ENCODE measurements around the gene FBXW2.

The FBXW2 gene

DNA sequence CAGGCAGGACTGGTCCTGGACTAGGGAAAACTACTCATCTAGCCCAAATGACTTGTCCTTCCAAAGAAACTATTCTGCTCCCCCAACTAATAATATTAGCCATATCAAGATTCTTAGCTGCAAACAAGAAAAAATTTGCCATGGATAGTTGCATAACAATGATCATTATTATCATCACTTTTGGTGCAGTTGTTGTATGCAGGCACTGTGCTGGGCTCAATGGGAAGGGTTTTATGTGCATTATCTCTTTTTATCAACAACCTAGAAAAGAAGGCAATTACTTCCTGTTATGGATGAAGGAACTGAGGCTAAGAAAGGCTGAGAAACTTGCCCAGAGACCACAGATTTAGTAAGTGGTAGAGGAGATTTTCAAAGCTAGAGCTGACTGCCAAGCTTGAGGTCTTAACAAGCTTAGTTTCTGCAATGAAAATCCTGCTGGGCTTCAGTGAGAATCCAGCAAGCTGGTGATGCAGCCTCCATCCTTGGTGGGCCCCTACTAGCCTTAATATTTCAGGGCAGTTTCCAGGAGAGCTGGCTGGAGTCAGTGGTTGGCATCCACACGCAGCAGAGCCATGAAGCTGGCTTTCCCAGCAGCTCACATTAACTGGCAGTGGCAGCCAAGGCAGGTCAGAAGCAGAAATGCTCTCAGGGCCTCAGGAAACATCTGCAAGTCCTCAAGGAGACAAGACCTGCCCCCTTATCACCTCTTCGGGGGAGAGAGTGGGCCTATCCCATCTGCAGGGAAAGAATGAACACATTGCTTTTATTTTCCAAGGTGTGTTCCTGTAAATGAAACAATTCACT lies 58.4 kb downstream of the FBXW2 start:
- no peak overlapping the region for H3K4me3 ChIP-seq (ENCODE audit: low read length in 2 of 2)
- no peak overlapping the region for H2BK120ac ChIP-seq (ENCODE audit: low read depth, low read length)
- H2AK5ac ChIP-seq (ENCODE audit: low read depth, low read length) = no peak overlapping the region
- H2BK5ac ChIP-seq (ENCODE audit: low read length) = no peak overlapping the region
- H3K4me2 ChIP-seq (ENCODE audit: insufficient read depth, low read length, poor library complexity, severe bottlenecking) = no peak overlapping the region
- H4K8ac ChIP-seq (ENCODE audit: low read depth, low read length) = no peak overlapping the region
- H3K27ac ChIP-seq (replicated peaks; ENCODE audit: low read length) = no peak overlapping the region
- no peak overlapping the region for H3K4ac ChIP-seq (ENCODE audit: low read length)
- no peaks in the 10 kb centered on the region for H3K9me3 ChIP-seq (replicated peaks in 1 of 2; ENCODE audit: control insufficient read depth in 2 of 2, insufficient read depth in 1 of 2, low read depth in 1 of 2, low read length in 2 of 2)
- no CpG with 5 or more reads among the region's 2 CpGs for WGBS, 2 donors (ENCODE audit: extremely low coverage in 2 of 2, insufficient read length in 2 of 2, insufficient replicate concordance in 1 of 2)
- H4K91ac ChIP-seq (ENCODE audit: low read depth, low read length, poor library complexity) = no peak overlapping the region
- H3K36me3 ChIP-seq (replicated peaks in 1 of 2; ENCODE audit: control insufficient read depth in 2 of 2, insufficient read depth in 2 of 2, low read length in 2 of 2) = no peaks in the 10 kb centered on the region
- no peak for DNase-seq (ENCODE audit: low spot score)
- H3K4me1 ChIP-seq (ENCODE audit: control insufficient read depth in 2 of 2, insufficient read depth in 1 of 2, low read depth in 1 of 2, low read length in 2 of 2) = peaks cover 10 to 14% of the 10 kb centered on the region in 2 donors
- H3K23ac ChIP-seq (ENCODE audit: low read depth, low read length, poor library complexity) = no peak overlapping the region
- no peak overlapping the region for H3K9ac ChIP-seq (ENCODE audit: low read depth, low read length, poor library complexity)
- H2BK15ac ChIP-seq (ENCODE audit: low read length) = no peak overlapping the region
- H3K18ac ChIP-seq (ENCODE audit: low read length) = no peak overlapping the region
- no peak overlapping the region for H2BK12ac ChIP-seq (ENCODE audit: low read length)
- no peak overlapping the region for H2AFZ ChIP-seq (ENCODE audit: low read length)
- no peak overlapping the region for H3K14ac ChIP-seq (ENCODE audit: low read length)
- H3K79me1 ChIP-seq (ENCODE audit: low read depth, low read length) = no peaks in the 10 kb centered on the region
- no peaks in the 10 kb centered on the region for H3K27me3 ChIP-seq (ENCODE audit: control insufficient read depth in 3 of 3, insufficient read depth in 3 of 3, low read depth in 1 of 3, low read length in 3 of 3)

DNA sequence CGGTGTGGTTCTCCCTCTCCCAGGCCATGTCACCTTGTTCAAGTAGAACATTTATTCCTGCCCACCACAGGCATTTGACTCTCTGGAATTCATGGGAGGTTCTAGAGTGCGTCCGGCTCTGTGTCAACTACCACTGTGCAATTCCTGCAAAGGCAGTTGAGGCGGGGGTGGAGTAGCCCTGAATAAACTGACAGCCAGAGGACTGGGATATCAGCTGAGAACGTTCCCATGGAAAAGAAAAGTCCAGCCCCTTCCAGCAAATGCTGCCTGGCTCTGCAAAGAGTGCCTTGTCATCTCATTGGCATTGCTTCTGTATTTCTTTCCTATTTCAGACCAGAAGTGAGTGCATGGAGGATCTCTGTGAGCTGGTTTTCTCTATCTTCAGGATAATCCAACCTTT lies 60.0 kb downstream of the FBXW2 start:
- Histone ChIP-seq H3K79me1 (ENCODE audit: low read depth, low read length) (no peaks in the 10 kb centered on the region), H3K4me2 (ENCODE audit: insufficient read depth, low read length, poor library complexity, severe bottlenecking) (no peak overlapping the region), H3K36me3 (replicated peaks in 1 of 2; ENCODE audit: control insufficient read depth in 2 of 2, insufficient read depth in 2 of 2, low read length in 2 of 2) (no peaks in the 10 kb centered on the region), H3K4ac (ENCODE audit: low read length) (no peak overlapping the region), H3K27ac (replicated peaks; ENCODE audit: low read length) (no peak overlapping the region), H3K27me3 (ENCODE audit: control insufficient read depth in 3 of 3, insufficient read depth in 3 of 3, low read depth in 1 of 3, low read length in 3 of 3) (no peaks in the 10 kb centered on the region), H2BK120ac (ENCODE audit: low read depth, low read length) (no peak overlapping the region), H4K8ac (ENCODE audit: low read depth, low read length) (no peak overlapping the region), H2AK5ac (ENCODE audit: low read depth, low read length) (no peak overlapping the region), H3K9ac (ENCODE audit: low read depth, low read length, poor library complexity) (no peak overlapping the region), H3K23ac (ENCODE audit: low read depth, low read length, poor library complexity) (no peak overlapping the region), H2AFZ (ENCODE audit: low read length) (no peak overlapping the region), H2BK5ac (ENCODE audit: low read length) (no peak overlapping the region), H3K18ac (ENCODE audit: low read length) (no peak overlapping the region), H2BK12ac (ENCODE audit: low read length) (no peak overlapping the region), H3K4me1 (ENCODE audit: control insufficient read depth in 2 of 2, insufficient read depth in 1 of 2, low read depth in 1 of 2, low read length in 2 of 2) (peaks cover 10 to 17% of the 10 kb centered on the region in 2 donors), H3K9me3 (replicated peaks in 1 of 2; ENCODE audit: control insufficient read depth in 2 of 2, insufficient read depth in 1 of 2, low read depth in 1 of 2, low read length in 2 of 2) (no peaks in the 10 kb centered on the region), H2BK15ac (ENCODE audit: low read length) (no peak overlapping the region), H4K91ac (ENCODE audit: low read depth, low read length, poor library complexity) (no peak overlapping the region), H3K4me3 (ENCODE audit: low read length in 2 of 2) (no peak overlapping the region), H3K14ac (ENCODE audit: low read length) (no peak overlapping the region)
- no peak for DNase-seq (ENCODE audit: low spot score)
- no CpG with 5 or more reads among the region's 5 CpGs for WGBS, 2 donors (ENCODE audit: extremely low coverage in 2 of 2, insufficient read length in 2 of 2, insufficient replicate concordance in 1 of 2)

DNA sequence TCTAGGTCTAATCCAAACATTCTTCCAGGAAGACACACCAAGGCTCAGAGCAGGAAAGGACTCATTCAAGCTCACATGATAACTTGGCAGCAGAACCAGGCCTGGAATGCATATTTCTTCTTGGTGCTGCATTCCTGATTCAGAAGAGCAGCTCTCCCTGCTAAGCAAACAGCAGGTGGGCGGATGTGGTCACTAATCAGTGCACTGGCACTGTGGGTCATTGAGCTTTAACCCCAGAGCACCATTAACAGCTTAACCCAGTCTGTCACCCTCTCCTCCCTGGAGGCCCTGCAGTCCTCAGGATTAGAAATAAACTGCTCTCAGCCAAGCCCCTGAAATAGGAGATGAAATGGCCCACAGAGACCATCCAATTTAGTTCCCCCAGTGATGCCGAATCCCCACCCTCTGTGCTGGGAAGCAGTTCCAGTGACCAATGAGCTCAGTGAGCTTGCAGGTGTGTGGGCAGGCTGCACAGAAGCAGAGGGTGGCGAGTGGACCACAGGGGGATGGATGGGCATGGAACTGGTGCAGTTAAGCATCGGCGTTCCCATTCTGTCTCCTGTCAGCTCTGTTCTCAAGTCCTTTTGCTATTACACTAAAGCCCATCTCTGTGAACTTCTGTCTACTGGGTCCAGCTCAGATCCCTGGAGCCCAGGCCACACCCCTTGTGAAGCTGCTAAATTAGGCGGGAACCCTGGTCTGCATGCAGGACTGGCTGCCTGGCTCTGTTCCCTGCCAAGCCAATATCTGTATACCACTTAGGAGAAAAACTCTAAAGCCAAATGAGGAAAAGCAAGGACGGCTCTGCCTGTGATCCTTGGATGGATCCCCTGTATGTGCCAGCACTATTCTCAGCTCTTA lies 62.3 kb downstream of the FBXW2 start:
- no peak overlapping the region for H3K9ac ChIP-seq (ENCODE audit: low read depth, low read length, poor library complexity)
- no peak overlapping the region for H3K23ac ChIP-seq (ENCODE audit: low read depth, low read length, poor library complexity)
- H3K27me3 ChIP-seq (ENCODE audit: control insufficient read depth in 3 of 3, insufficient read depth in 3 of 3, low read depth in 1 of 3, low read length in 3 of 3) = no peaks in the 10 kb centered on the region
- no peak overlapping the region for H2BK5ac ChIP-seq (ENCODE audit: low read length)
- no peak overlapping the region for H3K4me2 ChIP-seq (ENCODE audit: insufficient read depth, low read length, poor library complexity, severe bottlenecking)
- no peaks in the 10 kb centered on the region for H3K36me3 ChIP-seq (replicated peaks in 1 of 2; ENCODE audit: control insufficient read depth in 2 of 2, insufficient read depth in 2 of 2, low read length in 2 of 2)
- H3K4me3 ChIP-seq (ENCODE audit: low read length in 2 of 2) = no peak overlapping the region
- no peak overlapping the region for H3K14ac ChIP-seq (ENCODE audit: low read length)
- H3K27ac ChIP-seq (replicated peaks; ENCODE audit: low read length) = peak overlapping the region; percentile 60
- H3K4me1 ChIP-seq (ENCODE audit: control insufficient read depth in 2 of 2, insufficient read depth in 1 of 2, low read depth in 1 of 2, low read length in 2 of 2) = peaks cover 10 to 17% of the 10 kb centered on the region in 2 donors
- no peak overlapping the region for H4K91ac ChIP-seq (ENCODE audit: low read depth, low read length, poor library complexity)
- no peaks in the 10 kb centered on the region for H3K79me1 ChIP-seq (ENCODE audit: low read depth, low read length)
- H3K9me3 ChIP-seq (replicated peaks in 1 of 2; ENCODE audit: control insufficient read depth in 2 of 2, insufficient read depth in 1 of 2, low read depth in 1 of 2, low read length in 2 of 2) = no peaks in the 10 kb centered on the region
- peak; percentile 44 for DNase-seq (ENCODE audit: low spot score)
- no CpG with 5 or more reads among the region's 7 CpGs for WGBS, 2 donors (ENCODE audit: extremely low coverage in 2 of 2, insufficient read length in 2 of 2, insufficient replicate concordance in 1 of 2)
- peak overlapping the region; percentile 16 for H3K18ac ChIP-seq (ENCODE audit: low read length)
- no peak overlapping the region for H2BK12ac ChIP-seq (ENCODE audit: low read length)
- no peak overlapping the region for H2AFZ ChIP-seq (ENCODE audit: low read length)
- H2AK5ac ChIP-seq (ENCODE audit: low read depth, low read length) = no peak overlapping the region
- no peak overlapping the region for H4K8ac ChIP-seq (ENCODE audit: low read depth, low read length)
- H2BK15ac ChIP-seq (ENCODE audit: low read length) = no peak overlapping the region
- H3K4ac ChIP-seq (ENCODE audit: low read length) = no peak overlapping the region
- H2BK120ac ChIP-seq (ENCODE audit: low read depth, low read length) = no peak overlapping the region

DNA sequence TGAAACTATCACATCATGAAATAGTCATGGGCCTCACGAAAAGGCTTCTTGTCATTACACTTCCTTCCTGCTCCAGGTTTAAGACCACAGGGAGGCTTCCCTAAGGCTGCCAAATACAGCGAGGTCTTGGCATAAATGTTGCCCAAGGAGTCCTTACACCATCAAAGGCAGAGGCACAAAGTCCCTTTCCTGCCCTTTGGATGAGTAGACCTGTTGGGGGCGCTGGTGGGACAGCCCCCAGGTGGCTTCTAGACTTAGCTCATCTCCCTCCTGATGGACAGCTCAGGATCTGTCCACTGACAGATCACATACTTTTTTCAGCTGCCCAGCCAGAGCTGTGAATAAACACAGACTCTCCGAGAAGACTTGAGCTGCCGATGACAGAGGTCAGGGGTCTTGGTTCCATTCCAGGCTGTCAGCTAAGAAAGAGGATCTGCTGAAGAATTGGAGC lies 63.4 kb downstream of the FBXW2 start:
- Histone ChIP-seq H3K4me3 (ENCODE audit: low read length in 2 of 2) (no peak overlapping the region), H3K27me3 (ENCODE audit: control insufficient read depth in 3 of 3, insufficient read depth in 3 of 3, low read depth in 1 of 3, low read length in 3 of 3) (no peaks in the 10 kb centered on the region), H3K79me1 (ENCODE audit: low read depth, low read length) (no peaks in the 10 kb centered on the region), H4K91ac (ENCODE audit: low read depth, low read length, poor library complexity) (no peak overlapping the region), H3K9ac (ENCODE audit: low read depth, low read length, poor library complexity) (no peak overlapping the region), H3K9me3 (replicated peaks in 1 of 2; ENCODE audit: control insufficient read depth in 2 of 2, insufficient read depth in 1 of 2, low read depth in 1 of 2, low read length in 2 of 2) (no peaks in the 10 kb centered on the region), H2BK120ac (ENCODE audit: low read depth, low read length) (no peak overlapping the region), H2BK5ac (ENCODE audit: low read length) (no peak overlapping the region), H3K27ac (replicated peaks; ENCODE audit: low read length) (no peak overlapping the region), H4K8ac (ENCODE audit: low read depth, low read length) (no peak overlapping the region), H3K18ac (ENCODE audit: low read length) (peak overlapping the region; percentile 21), H2AK5ac (ENCODE audit: low read depth, low read length) (peak overlapping the region; percentile 21), H2AFZ (ENCODE audit: low read length) (no peak overlapping the region), H3K4me2 (ENCODE audit: insufficient read depth, low read length, poor library complexity, severe bottlenecking) (no peak overlapping the region), H2BK12ac (ENCODE audit: low read length) (no peak overlapping the region), H3K14ac (ENCODE audit: low read length) (no peak overlapping the region), H3K4ac (ENCODE audit: low read length) (no peak overlapping the region), H3K23ac (ENCODE audit: low read depth, low read length, poor library complexity) (no peak overlapping the region), H3K36me3 (replicated peaks in 1 of 2; ENCODE audit: control insufficient read depth in 2 of 2, insufficient read depth in 2 of 2, low read length in 2 of 2) (no peaks in the 10 kb centered on the region), H3K4me1 (ENCODE audit: control insufficient read depth in 2 of 2, insufficient read depth in 1 of 2, low read depth in 1 of 2, low read length in 2 of 2) (peaks cover 6 to 17% of the 10 kb centered on the region in 2 donors), H2BK15ac (ENCODE audit: low read length) (no peak overlapping the region)
- no peak for DNase-seq (ENCODE audit: low spot score)
- no CpG with 5 or more reads among the region's 5 CpGs for WGBS, 2 donors (ENCODE audit: extremely low coverage in 2 of 2, insufficient read length in 2 of 2, insufficient replicate concordance in 1 of 2)
